ENCODE measurements around the gene TLE2.

The TLE2 gene

DNA sequence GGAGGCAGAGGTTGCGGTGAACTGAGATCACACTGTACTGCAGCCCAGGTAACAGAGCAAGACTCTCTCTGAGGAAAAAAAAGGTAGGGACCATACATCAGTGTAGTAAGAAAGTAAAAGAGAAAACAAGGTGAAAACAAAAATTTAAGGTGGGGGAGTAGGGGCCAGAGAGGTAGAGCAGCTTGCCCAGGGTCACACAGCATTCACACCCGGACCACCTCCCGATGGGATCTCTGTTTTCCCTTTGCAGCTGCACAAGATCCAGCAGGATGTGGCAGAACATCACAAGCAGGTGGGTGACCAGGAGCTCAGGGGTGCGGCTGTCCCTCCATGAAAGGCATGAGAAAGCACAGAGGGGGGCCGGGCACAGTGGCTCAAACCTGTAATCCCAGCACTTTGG is 47.2 kb downstream of the TLE2 start:
- H3K4me2 ChIP-seq: no peak overlapping the region

DNA sequence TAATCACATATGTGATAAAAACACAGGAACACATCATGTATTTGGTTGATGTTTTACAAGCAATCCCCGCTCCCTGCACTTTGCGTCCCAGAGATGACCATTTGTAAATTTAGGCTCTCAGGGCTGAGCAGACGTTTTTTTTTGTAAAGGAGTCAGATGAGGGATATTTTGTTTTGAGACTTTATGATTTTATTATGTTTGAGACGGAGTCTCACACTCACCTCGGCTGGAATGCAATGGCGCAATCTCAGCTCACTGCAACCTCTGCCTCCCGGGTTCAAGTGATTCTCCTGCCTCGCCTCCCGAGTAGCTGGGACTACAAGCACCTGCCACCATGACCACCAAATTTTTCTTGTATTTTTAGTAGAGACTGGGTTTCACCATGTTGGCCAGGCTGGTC is 50.3 kb downstream of the TLE2 start:
- Histone ChIP-seq H2AFZ (ENCODE audit: low read depth) (no peak overlapping the region), H3K4me3 (IDR thresholded peaks at IDR 0.05; ENCODE audit: insufficient read depth, low read depth, low read length) (no peak overlapping the region), H3K4me2 (no peak overlapping the region), H3K79me2 (ENCODE audit: insufficient read depth, low read depth) (no peaks in the 10 kb centered on the region), H3K4me1 (ENCODE audit: low read depth, poor library complexity, severe bottlenecking) (peaks cover 5% of the 10 kb centered on the region), H3K27me3 (ENCODE audit: insufficient read depth, low read depth) (peaks cover 78% of the 10 kb centered on the region), H3K9ac (no peak overlapping the region), H4K20me1 (ENCODE audit: insufficient read depth) (no peaks in the 10 kb centered on the region), H3K27ac (no peak overlapping the region), H3K36me3 (ENCODE audit: insufficient read depth) (no peaks in the 10 kb centered on the region)
- TF ChIP-seq, protein P1, sequence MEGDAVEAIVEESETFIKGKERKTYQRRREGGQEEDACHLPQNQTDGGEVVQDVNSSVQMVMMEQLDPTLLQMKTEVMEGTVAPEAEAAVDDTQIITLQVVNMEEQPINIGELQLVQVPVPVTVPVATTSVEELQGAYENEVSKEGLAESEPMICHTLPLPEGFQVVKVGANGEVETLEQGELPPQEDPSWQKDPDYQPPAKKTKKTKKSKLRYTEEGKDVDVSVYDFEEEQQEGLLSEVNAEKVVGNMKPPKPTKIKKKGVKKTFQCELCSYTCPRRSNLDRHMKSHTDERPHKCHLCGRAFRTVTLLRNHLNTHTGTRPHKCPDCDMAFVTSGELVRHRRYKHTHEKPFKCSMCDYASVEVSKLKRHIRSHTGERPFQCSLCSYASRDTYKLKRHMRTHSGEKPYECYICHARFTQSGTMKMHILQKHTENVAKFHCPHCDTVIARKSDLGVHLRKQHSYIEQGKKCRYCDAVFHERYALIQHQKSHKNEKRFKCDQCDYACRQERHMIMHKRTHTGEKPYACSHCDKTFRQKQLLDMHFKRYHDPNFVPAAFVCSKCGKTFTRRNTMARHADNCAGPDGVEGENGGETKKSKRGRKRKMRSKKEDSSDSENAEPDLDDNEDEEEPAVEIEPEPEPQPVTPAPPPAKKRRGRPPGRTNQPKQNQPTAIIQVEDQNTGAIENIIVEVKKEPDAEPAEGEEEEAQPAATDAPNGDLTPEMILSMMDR (conservative IDR thresholded peaks at IDR 0.05; ENCODE audit: low read depth, low read length): no peak

More for the DNA sequence above, 47.2 kb downstream of the TLE2 start:
- Histone ChIP-seq H4K20me1 (ENCODE audit: insufficient read depth) (no peaks in the 10 kb centered on the region), H3K4me1 (ENCODE audit: low read depth, poor library complexity, severe bottlenecking) (peaks cover under 1% of the 10 kb centered on the region), H3K79me2 (ENCODE audit: insufficient read depth, low read depth) (no peaks in the 10 kb centered on the region), H3K4me3 (IDR thresholded peaks at IDR 0.05; ENCODE audit: insufficient read depth, low read depth, low read length) (no peak overlapping the region), H3K27ac (no peak overlapping the region), H2AFZ (ENCODE audit: low read depth) (no peak overlapping the region), H3K9ac (no peak overlapping the region), H3K36me3 (ENCODE audit: insufficient read depth) (no peaks in the 10 kb centered on the region), H3K27me3 (ENCODE audit: insufficient read depth, low read depth) (peaks cover 66% of the 10 kb centered on the region)
- TF ChIP-seq, protein P1 (conservative IDR thresholded peaks at IDR 0.05; ENCODE audit: low read depth, low read length): no peak

DNA sequence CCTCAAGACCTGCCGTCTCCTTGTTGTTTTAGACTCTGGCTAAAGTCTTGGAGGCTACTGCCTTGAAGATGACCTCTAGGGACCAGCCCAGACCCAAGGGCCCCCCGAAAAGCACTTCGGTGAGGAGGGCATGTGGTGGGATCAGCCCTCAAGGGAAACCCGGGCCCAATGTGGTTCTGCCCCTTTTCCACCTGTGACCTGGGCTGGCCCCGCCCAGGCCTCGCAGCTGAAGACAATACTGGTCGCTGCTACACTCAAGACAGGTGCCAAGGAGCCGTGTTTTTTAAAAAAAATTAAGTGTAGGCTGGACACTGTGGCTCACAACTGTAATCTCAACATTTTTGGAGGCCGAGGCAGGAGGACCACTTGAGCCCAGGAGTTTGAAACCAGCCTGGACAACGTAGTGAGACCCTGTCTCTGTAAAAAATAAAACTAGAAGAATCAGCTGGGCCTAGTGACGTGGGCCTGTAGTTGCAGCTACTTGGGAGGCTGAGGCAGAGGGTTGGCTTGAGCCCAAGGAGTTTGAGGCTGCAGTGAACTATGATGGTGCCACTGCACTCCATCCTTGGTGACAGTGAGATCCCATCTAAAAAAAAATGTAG is 50.8 kb downstream of the TLE2 start:
- Histone ChIP-seq H3K9ac (no peak overlapping the region), H2AFZ (ENCODE audit: low read depth) (no peak overlapping the region), H4K20me1 (ENCODE audit: insufficient read depth) (no peaks in the 10 kb centered on the region), H3K79me2 (ENCODE audit: insufficient read depth, low read depth) (no peaks in the 10 kb centered on the region), H3K4me1 (ENCODE audit: low read depth, poor library complexity, severe bottlenecking) (peaks cover 5% of the 10 kb centered on the region), H3K4me3 (IDR thresholded peaks at IDR 0.05; ENCODE audit: insufficient read depth, low read depth, low read length) (no peak overlapping the region), H3K4me2 (no peak overlapping the region), H3K27ac (no peak overlapping the region), H3K27me3 (ENCODE audit: insufficient read depth, low read depth) (peaks cover 80% of the 10 kb centered on the region), H3K36me3 (ENCODE audit: insufficient read depth) (no peaks in the 10 kb centered on the region)
- TF ChIP-seq, protein P1 (conservative IDR thresholded peaks at IDR 0.05; ENCODE audit: low read depth, low read length): no peak

DNA sequence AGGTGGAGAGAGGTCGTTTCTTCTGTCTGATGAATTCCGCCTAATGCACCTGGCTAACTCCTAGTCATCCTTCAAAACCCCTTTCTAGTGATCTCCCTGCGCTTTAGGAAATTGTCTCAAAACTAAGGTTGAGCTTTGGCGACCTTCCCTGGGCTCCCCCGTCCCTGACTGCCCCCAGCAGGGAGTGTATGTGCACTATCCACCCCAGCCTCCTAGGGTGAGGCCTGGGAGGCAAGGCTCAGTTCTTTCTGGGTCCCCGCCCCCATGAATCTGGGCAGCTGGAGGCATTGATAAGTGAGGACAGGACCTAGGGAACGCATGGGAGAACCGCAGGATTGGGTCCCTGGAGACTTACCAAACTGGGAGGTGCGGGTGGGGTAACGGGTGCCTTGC is 51.3 kb downstream of the TLE2 start:
- TF ChIP-seq, protein P1 (conservative IDR thresholded peaks at IDR 0.05; ENCODE audit: low read depth, low read length): no peak
- Histone ChIP-seq H3K4me1 (ENCODE audit: low read depth, poor library complexity, severe bottlenecking) (peaks cover 5% of the 10 kb centered on the region), H4K20me1 (ENCODE audit: insufficient read depth) (no peaks in the 10 kb centered on the region), H3K4me3 (IDR thresholded peaks at IDR 0.05; ENCODE audit: insufficient read depth, low read depth, low read length) (no peak overlapping the region), H3K27ac (no peak overlapping the region), H3K36me3 (ENCODE audit: insufficient read depth) (no peaks in the 10 kb centered on the region), H3K4me2 (no peak overlapping the region), H2AFZ (ENCODE audit: low read depth) (peak overlapping the region; percentile 33; the same call in 1 of the 2 replicates), H3K9ac (no peak overlapping the region), H3K79me2 (ENCODE audit: insufficient read depth, low read depth) (no peaks in the 10 kb centered on the region), H3K27me3 (ENCODE audit: insufficient read depth, low read depth) (peaks cover 79% of the 10 kb centered on the region)
